ENCODE results near the gene AJAP1.

GRCh38 chr1:4628992-4629391, 25.4 kb upstream of the AJAP1 start:
- no peak for TF ChIP-seq RAD21 (IDR thresholded peaks at IDR 0.05; ENCODE audit: low read depth)
- no peak for TF ChIP-seq ZFX (IDR thresholded peaks at IDR 0.05)
- TF ChIP-seq CTCF (IDR thresholded peaks at IDR 0.05 in 2 of 3, conservative IDR thresholded peaks at IDR 0.05 in 1 of 3; ENCODE audit: borderline replicate concordance in 1 of 3, insufficient read depth in 1 of 3, low read depth in 2 of 3, low read length in 2 of 3) = no peak
- TF ChIP-seq POLR2A (IDR thresholded peaks at IDR 0.05; ENCODE audit: borderline replicate concordance, extremely low read depth, insufficient read depth, insufficient read length) = no peak
- TF ChIP-seq REST (IDR thresholded peaks at IDR 0.05; ENCODE audit: low read depth) = no peak
- no peak for TF ChIP-seq JUND (IDR thresholded peaks at IDR 0.05)
- no peak for TF ChIP-seq EZH2phosphoT487 (IDR thresholded peaks at IDR 0.05; ENCODE audit: borderline replicate concordance)
- no peak for TF ChIP-seq YY1 (IDR thresholded peaks at IDR 0.05; ENCODE audit: extremely low read depth, insufficient replicate concordance, low read depth, low read length)
- TF ChIP-seq, protein P1, sequence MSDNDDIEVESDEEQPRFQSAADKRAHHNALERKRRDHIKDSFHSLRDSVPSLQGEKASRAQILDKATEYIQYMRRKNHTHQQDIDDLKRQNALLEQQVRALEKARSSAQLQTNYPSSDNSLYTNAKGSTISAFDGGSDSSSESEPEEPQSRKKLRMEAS (IDR thresholded peaks at IDR 0.05) = no peak
- TF ChIP-seq POLR2AphosphoS5 (IDR thresholded peaks at IDR 0.05; ENCODE audit: low read depth, low read length) = no peak
- no peak for TF ChIP-seq EZH2 (IDR thresholded peaks at IDR 0.05)
- TF ChIP-seq CEBPB (IDR thresholded peaks at IDR 0.05; ENCODE audit: low read depth) = no peak

All from HCT116 (cell line).